UCSD-AML1 (cell line): ENCODE measurements around the gene ALDH3A1.

Source experiments
- DNase-seq: peaks from one replicate; lab custom pipeline; 2025; ENCODE audit not compliant: unreplicated experiment; lab: John Stamatoyannopoulos, UW

ALDH3A1 gene

GRCh38 chr17:19705771-19706770 is 42.0 kb downstream of the ALDH3A1 start:
- DNase-seq: no peak

- DNase-seq: no peak
Measured at GRCh38 chr17:19705201-19705600, 42.9 kb downstream of the ALDH3A1 start.

GRCh38 chr17:19703828-19704613 is 44.1 kb downstream of the ALDH3A1 start:
- DNase-seq: no peak

GRCh38 chr17:19703106-19703827 is 44.8 kb downstream of the ALDH3A1 start:
- DNase-seq: no peak

- DNase-seq: no peak
Measured at GRCh38 chr17:19702217-19702641, 45.9 kb downstream of the ALDH3A1 start.
